ENCODE data around the gene MED17. TPM values are rescaled to one million over a fixed set of nuclear protein-coding genes. Genes with fewer than 3 reads are reported as not detected.

The MED17 gene
- polyA plus RNA-seq, 1 experiment: 23.1 TPM

DNA sequence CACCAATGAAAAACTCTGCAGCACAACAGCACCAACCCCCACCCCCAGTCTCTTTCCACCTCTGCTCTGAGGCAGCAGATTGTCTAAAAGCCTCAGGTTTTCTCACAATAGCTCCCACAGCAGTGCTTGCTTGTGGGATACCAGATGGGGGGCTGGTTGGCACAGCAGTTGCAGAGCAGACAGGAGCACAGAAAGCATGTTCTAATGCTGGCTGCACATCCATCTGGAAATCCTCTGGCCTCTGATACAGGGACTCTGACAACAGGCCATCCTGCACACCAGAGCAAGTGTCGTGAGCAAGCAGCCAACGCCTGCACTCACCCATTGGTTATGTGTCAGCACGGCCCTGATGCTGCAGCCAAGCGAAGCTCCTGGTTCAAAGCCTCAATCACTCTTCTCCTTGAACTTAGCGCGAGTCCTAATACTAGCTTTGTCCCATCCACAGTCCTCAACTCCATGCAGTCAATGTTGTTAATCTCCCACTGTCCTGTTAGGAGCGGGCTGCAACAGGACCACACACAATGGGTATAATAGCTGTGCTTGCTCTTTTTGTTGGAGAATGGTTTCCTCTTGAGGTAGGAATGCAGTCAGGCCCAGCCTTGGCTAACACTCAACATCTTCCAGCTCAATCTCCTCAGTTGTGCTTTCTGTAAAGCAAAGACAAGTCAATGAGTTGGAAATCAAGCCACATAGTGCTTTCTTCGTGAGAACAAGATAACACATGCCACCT lies 36.0 kb downstream of the MED17 start:
- DNase-seq (ENCODE audit: low read depth, low spot score): no peak
- Histone ChIP-seq H3K27ac (ENCODE audit: low read depth, low read length) (no peak overlapping the region), H3K4me3 (ENCODE audit: low read depth, low read length) (no peak overlapping the region), H3K27me3 (ENCODE audit: control insufficient read depth, insufficient read depth, low read length) (no peaks in the 10 kb centered on the region), H3K9me3 (ENCODE audit: control insufficient read depth, insufficient read depth, low read length) (no peaks in the 10 kb centered on the region)
- ChIA-PET POLR2A (interaction anchor here (0.8 kb wide), 1 partner anchor 36 kb away, joined by 3 read pairs; the partner anchor contains the start of gene MED17), CTCF (no interaction called here)
- TF ChIP-seq, protein P1, sequence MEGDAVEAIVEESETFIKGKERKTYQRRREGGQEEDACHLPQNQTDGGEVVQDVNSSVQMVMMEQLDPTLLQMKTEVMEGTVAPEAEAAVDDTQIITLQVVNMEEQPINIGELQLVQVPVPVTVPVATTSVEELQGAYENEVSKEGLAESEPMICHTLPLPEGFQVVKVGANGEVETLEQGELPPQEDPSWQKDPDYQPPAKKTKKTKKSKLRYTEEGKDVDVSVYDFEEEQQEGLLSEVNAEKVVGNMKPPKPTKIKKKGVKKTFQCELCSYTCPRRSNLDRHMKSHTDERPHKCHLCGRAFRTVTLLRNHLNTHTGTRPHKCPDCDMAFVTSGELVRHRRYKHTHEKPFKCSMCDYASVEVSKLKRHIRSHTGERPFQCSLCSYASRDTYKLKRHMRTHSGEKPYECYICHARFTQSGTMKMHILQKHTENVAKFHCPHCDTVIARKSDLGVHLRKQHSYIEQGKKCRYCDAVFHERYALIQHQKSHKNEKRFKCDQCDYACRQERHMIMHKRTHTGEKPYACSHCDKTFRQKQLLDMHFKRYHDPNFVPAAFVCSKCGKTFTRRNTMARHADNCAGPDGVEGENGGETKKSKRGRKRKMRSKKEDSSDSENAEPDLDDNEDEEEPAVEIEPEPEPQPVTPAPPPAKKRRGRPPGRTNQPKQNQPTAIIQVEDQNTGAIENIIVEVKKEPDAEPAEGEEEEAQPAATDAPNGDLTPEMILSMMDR (IDR thresholded peaks at IDR 0.05; ENCODE audit: low read depth, low read length): no peak

DNA sequence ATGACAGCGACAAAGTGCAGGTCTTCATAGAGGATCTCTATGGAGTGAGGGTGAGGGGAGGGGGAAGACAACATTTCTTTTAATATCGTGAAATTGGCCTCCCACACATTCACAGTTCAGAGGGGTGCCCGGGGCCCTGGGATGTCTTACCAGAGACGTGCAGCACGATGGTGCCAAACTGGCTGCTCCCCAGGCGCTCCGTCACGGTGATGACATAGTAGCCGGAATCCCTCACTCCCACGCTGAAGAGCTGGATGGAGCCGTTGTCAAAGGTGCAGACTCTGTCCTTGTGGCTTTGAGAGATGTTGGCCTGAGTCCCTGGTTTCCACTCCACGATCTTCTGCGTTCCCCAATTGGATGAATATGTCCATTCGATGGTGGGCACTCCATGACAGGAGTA lies 36.8 kb downstream of the MED17 start:
- ChIA-PET CTCF (no interaction called here), POLR2A (no interaction called here)
- Histone ChIP-seq H3K9me3 (ENCODE audit: control insufficient read depth, insufficient read depth, low read length) (no peaks in the 10 kb centered on the region), H3K27me3 (ENCODE audit: control insufficient read depth, insufficient read depth, low read length) (no peaks in the 10 kb centered on the region), H3K27ac (ENCODE audit: low read depth, low read length) (no peak overlapping the region), H3K4me3 (ENCODE audit: low read depth, low read length) (no peak overlapping the region)
- TF ChIP-seq, protein P1 (IDR thresholded peaks at IDR 0.05; ENCODE audit: low read depth, low read length): no peak
- DNase-seq (ENCODE audit: low read depth, low spot score): no peak

DNA sequence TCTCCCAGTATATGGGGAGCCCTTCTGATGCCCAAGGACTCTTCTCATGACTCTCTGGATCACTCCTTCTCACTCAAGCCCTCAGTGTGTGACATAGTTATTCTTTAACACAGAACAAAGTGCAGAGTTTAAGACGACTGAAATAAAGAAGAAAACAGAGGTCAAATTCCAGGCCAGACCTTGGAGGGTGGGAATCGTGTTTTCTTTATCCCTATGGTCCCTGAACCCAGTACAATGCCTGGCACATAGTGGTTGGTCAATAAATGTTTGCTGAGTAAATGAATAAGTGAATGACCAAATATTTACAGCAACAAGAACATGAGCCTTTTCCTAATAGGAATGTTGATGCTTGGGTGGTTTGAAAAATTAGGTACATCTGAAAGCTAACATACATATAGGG lies 37.5 kb downstream of the MED17 start:
- CTCF ChIA-PET: no interaction called here
- TF ChIP-seq, protein P1 (IDR thresholded peaks at IDR 0.05; ENCODE audit: low read depth, low read length): no peak

DNA sequence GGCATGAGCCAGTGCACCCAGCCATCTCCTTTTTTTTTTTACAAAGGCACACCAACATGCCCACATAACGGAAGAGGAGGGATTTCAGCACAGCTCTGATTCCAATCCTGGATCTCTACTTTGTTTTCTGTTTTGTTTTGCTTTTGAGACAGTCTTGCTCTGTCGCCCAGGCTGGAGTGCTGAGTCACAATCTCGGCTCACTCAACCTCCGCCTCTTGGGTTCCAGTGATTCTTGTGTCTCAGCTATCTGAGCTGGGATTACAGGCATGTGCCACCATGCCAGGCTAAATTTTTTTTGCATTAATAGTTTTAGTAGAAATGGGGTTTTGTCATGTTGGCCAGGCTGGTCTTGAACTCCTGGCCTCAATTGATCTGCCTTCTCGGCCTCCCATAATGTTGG lies 38.3 kb downstream of the MED17 start:
- Histone ChIP-seq H3K27ac (ENCODE audit: low read depth, low read length) (no peak overlapping the region), H3K27me3 (ENCODE audit: control insufficient read depth, insufficient read depth, low read length) (no peaks in the 10 kb centered on the region), H3K4me3 (ENCODE audit: low read depth, low read length) (no peak overlapping the region), H3K9me3 (ENCODE audit: control insufficient read depth, insufficient read depth, low read length) (no peaks in the 10 kb centered on the region)
- POLR2A ChIA-PET: interaction anchor here (0.6 kb wide), 1 partner anchor 27 kb away, joined by 3 read pairs; no protein-coding TSS in a partner anchor
- CTCF ChIA-PET: no interaction called here
- no peak for DNase-seq (ENCODE audit: low read depth, low spot score)
- TF ChIP-seq, protein P1 (IDR thresholded peaks at IDR 0.05; ENCODE audit: low read depth, low read length): no peak

More for the DNA sequence above, 37.5 kb downstream of the MED17 start:
- DNase-seq (ENCODE audit: low read depth, low spot score): no peak
- no peak overlapping the region for H3K4me3 ChIP-seq (ENCODE audit: low read depth, low read length)
- no peak overlapping the region for H3K27ac ChIP-seq (ENCODE audit: low read depth, low read length)
- H3K27me3 ChIP-seq (ENCODE audit: control insufficient read depth, insufficient read depth, low read length): no peaks in the 10 kb centered on the region
- no peaks in the 10 kb centered on the region for H3K9me3 ChIP-seq (ENCODE audit: control insufficient read depth, insufficient read depth, low read length)
- POLR2A ChIA-PET: no interaction called here

DNA sequence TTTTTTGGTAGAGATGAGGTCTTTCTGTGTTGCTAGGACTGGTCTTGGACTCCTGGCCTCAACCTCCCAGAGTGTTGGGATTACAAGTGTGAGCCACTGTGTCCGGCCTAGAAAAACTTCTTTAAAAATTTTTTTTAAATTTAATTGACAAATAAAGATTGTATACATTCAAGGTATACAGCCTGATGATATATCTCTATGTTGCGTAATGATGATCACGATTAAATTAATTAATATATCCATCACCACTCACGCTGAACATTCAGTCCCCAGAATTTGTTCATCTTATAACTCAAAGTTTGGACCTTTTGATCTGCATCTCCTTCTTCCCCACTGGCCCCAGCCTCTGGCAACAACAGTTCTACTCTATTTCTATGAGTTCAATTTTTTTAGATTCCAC lies 39.1 kb downstream of the MED17 start:
- Histone ChIP-seq H3K27me3 (ENCODE audit: control insufficient read depth, insufficient read depth, low read length) (no peaks in the 10 kb centered on the region), H3K4me3 (ENCODE audit: low read depth, low read length) (no peak overlapping the region), H3K27ac (ENCODE audit: low read depth, low read length) (no peak overlapping the region), H3K9me3 (ENCODE audit: control insufficient read depth, insufficient read depth, low read length) (no peaks in the 10 kb centered on the region)
- no peak for DNase-seq (ENCODE audit: low read depth, low spot score)
- CTCF ChIA-PET: no interaction called here
- TF ChIP-seq, protein P1 (IDR thresholded peaks at IDR 0.05; ENCODE audit: low read depth, low read length): no peak
- POLR2A ChIA-PET: no interaction called here
